HG03378 (cell line): Measurements from ENCODE around the gene GATC.
A peak's percentile ranks its signal among the peaks of the same experiment; 100 is the strongest.

Source experiments
- ATAC-seq: cut with Tn5 transposase; IDR thresholded peaks from one replicate; pipeline ENCODE4 v1.9.1; 2021; ENCODE audit warnings: mild to moderate bottlenecking, moderate library complexity; ENCODE audit not compliant: unreplicated experiment

Gene GATC

GRCh38 chr12:120495731-120496412 lies 49.6 kb downstream of the GATC start, which contains the start of gene DYNLL1:
DYNLL1 (plus strand) TSS chr12:120496113; CDS start chr12:120496422, 309 bp downstream.
- ATAC-seq = peak; percentile 83

- ATAC-seq = peak; percentile 17
Observed at GRCh38 chr12:120496413-120497340, 50.4 kb downstream of the GATC start.

GRCh38 chr12:120497524-120498150 lies 51.4 kb downstream of the GATC start:
- ATAC-seq = no peak

- ATAC-seq = no peak
Observed at GRCh38 chr12:120498870-120499515, 52.7 kb downstream of the GATC start.

- no peak for ATAC-seq
Observed at GRCh38 chr12:120500581-120500980, 54.3 kb downstream of the GATC start.

GRCh38 chr12:120504587-120504986 lies 58.3 kb downstream of the GATC start:
- no peak for ATAC-seq

GRCh38 chr12:120508537-120508936 lies 62.3 kb downstream of the GATC start:
- no peak for ATAC-seq
